Upper lobe of right lung (tissue), 1 donor: ENCODE results near the gene TMEM209. TPM values are rescaled to one million over a fixed set of nuclear protein-coding genes. Genes with fewer than 3 reads are reported as not detected.
A peak's percentile ranks its signal among the peaks of the same experiment; 100 is the strongest.

Experiments used
- ATAC-seq: fragments of 200-7000 bp; cut with Tn5 transposase; one replicate; pipeline ENCODE4 v1.9.1; 2020; ENCODE audit warnings: mild to moderate bottlenecking, moderate library complexity
- DNase-seq: peaks from one replicate; pipeline ENCODE4 v3.0.0-alpha.2; 2020
- H3K27ac ChIP-seq: fragments of 200-600 bp; one replicate; pipeline ENCODE4 v1.8.0; 2022
- H3K27me3 ChIP-seq: fragments of 200-600 bp; one replicate; pipeline ENCODE4 v1.8.0; 2022; ENCODE audit warnings: mild to moderate bottlenecking
- H3K36me3 ChIP-seq: fragments of 200-600 bp; one replicate; pipeline ENCODE4 v1.8.0; 2022
- H3K4me1 ChIP-seq: fragments of 200-600 bp; one replicate; pipeline ENCODE4 v1.8.0; 2022
- H3K4me3 ChIP-seq: fragments of 200-600 bp; one replicate; pipeline ENCODE4 v1.8.0; 2022; ENCODE audit warnings: mild to moderate bottlenecking
- H3K9me3 ChIP-seq: fragments of 200-600 bp; one replicate; pipeline ENCODE4 v1.8.0; 2022
- intact Hi-C: fragments of 100-400 bp; cut with DNase I; formaldehyde crosslinking; loops from one replicate; pipeline ENCODE4 v1.11.0; 2022
- total RNA-seq: library from RNA; stranded (reverse); fragmentation: NEBNext Ultra II Directional; extraction: Animal tissue kit (Norgen Biotek cat#: 25700); gene quantifications from one replicate; pipeline ENCODE4 v1.2.1, GENCODE V29; 2021
- TF ChIP-seq, protein P1 (sequence below): fragments of 200-600 bp; IDR thresholded peaks from one replicate; pipeline ENCODE4 v1.8.0; 2022; ENCODE audit warnings: antibody characterized with exemption
- donor health status: DM: no; HTN: yes; CAD: no; lungs with severe emphysema.

Gene TMEM209
- total RNA-seq, 1 donor from 2014 or later, result 18.3 TPM

DNA sequence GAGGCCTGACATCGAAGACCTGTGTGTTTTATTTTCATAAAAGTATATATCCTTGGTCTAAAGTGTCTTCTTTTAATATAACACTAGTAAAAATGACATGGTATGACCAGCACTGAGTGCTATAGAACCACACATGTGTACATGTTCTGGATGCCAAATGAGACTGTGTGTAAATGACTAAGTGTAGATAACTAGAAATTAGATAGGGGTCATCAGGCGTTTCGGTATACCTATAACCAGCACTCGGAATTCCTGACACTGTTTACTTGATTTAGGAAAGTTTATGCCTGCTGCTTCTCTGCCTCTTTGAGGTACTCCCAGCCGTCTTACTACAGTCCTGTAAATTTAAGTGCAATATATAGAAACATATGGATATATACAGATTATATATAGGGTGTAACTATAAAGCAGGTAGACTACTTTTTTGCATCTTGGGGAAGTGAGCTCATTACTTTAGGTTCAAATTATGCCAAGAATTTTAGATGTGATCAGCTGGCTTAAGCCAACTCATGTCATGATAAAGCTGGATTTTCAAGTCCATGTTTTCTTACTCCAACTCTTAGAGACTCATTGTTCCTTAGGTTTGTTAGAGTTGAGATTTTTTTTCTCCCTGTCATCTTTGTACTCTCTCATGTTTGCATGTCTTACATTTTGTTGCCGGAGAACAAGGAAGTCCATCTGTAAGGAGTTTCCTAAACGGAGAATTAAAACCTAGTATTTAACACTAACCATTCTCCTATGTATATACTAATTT lies 72.0 kb downstream of the TMEM209 start:
- Histone ChIP-seq H3K4me3 (no peak overlapping the region), H3K27me3 (no peaks in the 10 kb centered on the region), H3K27ac (no peak overlapping the region), H3K36me3 (peaks cover 64% of the 10 kb centered on the region), H3K4me1 (peaks cover 3% of the 10 kb centered on the region), H3K9me3 (no peaks in the 10 kb centered on the region)
- ATAC-seq, result no peak
- intact Hi-C loops, result no loop called here
- DNase-seq, result no peak
- TF ChIP-seq, protein P1, sequence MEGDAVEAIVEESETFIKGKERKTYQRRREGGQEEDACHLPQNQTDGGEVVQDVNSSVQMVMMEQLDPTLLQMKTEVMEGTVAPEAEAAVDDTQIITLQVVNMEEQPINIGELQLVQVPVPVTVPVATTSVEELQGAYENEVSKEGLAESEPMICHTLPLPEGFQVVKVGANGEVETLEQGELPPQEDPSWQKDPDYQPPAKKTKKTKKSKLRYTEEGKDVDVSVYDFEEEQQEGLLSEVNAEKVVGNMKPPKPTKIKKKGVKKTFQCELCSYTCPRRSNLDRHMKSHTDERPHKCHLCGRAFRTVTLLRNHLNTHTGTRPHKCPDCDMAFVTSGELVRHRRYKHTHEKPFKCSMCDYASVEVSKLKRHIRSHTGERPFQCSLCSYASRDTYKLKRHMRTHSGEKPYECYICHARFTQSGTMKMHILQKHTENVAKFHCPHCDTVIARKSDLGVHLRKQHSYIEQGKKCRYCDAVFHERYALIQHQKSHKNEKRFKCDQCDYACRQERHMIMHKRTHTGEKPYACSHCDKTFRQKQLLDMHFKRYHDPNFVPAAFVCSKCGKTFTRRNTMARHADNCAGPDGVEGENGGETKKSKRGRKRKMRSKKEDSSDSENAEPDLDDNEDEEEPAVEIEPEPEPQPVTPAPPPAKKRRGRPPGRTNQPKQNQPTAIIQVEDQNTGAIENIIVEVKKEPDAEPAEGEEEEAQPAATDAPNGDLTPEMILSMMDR, result no peak

DNA sequence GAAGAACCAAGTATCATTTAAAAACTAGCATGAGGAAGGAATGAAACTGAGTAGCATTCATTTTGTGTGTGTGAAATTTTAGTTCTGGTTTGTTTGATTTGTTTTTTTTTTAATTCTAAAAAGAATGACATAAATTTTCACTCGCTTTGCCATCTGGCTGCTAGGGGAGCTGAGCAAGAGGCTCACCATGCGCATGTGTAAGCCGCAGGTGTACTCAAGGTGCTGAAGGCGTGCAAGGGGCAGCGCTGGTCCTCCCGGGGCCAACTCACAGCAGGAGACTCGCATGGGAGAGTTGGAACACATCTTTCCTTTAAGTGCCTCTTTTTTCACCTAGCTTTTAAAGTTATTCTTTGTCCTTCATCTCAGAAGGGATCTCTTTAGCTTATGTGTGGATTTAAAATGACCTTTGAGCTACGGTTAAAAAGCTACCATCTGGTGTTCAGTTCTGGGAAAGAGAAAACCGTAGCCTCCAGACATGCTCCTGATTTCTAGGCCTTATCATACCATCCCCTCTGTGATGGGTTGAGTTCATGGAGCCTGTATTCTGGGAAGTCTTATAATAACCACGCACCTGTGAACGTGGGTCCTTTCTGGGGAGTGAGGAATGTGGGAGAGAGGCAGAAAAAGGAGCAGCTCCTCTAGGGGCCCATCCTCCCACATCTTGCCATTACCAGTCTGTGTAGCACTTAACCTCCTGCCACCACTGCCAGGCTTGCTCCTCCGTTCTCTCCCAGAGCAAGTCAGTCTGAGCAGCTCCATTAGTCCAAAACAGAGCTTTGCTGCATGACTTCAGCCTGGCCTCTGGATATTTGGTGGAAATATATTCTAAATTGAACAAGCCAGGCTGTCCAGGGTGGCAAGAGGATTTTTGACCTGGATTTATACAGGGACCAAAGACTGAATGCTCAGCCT lies 73.0 kb downstream of the TMEM209 start:
- intact Hi-C loops, result no loop called here
- Histone ChIP-seq H3K27ac (no peak overlapping the region), H3K4me1 (peaks cover 12% of the 10 kb centered on the region), H3K36me3 (peaks cover 64% of the 10 kb centered on the region), H3K27me3 (no peaks in the 10 kb centered on the region), H3K4me3 (no peak overlapping the region), H3K9me3 (no peaks in the 10 kb centered on the region)
- no peak for ATAC-seq
- TF ChIP-seq, protein P1, result no peak
- no peak for DNase-seq

DNA sequence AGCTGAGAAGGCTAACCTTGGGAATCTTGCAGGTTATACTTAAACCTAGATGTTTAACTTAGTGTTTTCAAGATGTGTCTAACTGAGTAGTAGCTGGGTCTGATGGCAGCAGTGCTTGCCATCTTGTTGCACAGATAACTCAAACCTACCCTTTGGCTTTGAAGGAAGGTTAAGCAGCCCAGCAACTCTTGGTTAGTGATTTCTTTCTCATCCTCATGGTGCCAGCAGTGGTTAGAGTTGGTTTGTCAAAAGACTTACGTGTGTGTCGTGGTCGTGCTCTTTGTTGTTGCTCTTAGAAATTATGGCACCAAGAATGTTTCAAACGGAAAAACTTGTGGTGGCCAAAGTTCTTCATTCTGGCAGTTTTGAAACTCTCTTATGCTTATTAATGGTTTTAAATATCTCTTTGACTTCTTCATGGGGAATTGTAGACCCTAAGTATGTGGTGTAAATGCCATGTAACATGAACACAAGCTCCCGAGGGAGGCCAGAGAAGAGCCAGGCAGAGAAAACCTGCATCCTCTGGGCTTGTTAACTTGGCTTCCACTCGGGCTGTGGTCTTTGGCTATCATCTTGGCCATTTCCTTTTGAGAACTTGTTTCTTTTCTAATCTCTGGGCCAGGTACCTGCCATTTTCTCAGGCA lies 73.9 kb downstream of the TMEM209 start:
- ATAC-seq, result no peak
- Histone ChIP-seq H3K9me3 (no peaks in the 10 kb centered on the region), H3K4me1 (peaks cover 12% of the 10 kb centered on the region), H3K27me3 (no peaks in the 10 kb centered on the region), H3K36me3 (peaks cover 66% of the 10 kb centered on the region), H3K4me3 (no peak overlapping the region), H3K27ac (no peak overlapping the region)
- TF ChIP-seq, protein P1, result no peak
- intact Hi-C loops, result no loop called here
- no peak for DNase-seq

DNA sequence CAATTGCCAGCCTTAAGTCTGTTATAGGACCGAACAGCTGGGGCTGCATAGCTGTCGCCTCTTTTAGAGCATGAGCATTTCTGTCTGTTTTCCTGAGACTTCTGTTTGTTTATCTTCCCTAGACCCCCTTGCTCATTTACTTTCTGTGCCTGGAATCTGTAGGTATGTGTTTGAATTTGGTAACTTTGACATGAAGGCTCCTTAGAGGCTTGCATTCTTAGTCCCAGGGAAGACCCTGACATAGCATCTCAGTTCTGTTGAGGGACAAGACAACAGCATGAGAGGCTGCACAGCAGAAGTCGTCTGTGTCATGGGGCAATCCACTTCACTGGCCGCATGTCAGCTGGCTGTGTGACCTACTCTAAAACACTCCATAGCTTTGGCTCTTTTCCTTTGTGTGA lies 76.2 kb downstream of the TMEM209 start:
- no peaks in the 10 kb centered on the region for H3K27me3 ChIP-seq
- H3K4me3 ChIP-seq, result no peak overlapping the region
- H3K27ac ChIP-seq, result no peak overlapping the region
- H3K36me3 ChIP-seq, result peaks cover 77% of the 10 kb centered on the region
- ATAC-seq (no peak), DNase-seq (no peak)
- intact Hi-C loops, result no loop called here
- TF ChIP-seq, protein P1, result no peak
- H3K9me3 ChIP-seq, result no peaks in the 10 kb centered on the region
- H3K4me1 ChIP-seq, result peaks cover 12% of the 10 kb centered on the region

DNA sequence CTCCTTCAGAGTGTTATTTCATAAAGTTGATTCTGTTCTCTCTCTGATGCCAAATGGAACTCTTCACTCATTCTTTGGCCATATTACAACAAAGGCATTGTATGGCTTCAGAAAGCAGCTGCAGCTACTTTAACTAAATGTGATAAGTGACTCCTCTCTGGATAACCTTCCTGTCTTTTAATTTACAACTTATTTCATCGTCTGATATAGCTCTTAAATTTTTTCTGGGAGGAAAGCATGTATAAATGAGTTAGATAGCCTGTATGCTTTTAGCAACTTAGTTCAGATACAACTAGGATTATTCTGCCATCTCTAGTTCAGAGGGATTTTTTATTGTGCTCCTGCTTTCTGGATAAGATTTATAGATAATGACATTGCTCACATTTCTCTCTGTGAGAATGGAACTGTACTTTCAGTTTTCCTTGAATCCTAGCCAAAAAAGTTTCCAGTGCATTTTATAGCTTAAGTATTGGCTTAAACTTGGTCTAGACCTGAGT lies 77.3 kb downstream of the TMEM209 start:
- intact Hi-C loops, result no loop called here
- Histone ChIP-seq H3K4me3 (no peak overlapping the region), H3K4me1 (peaks cover 12% of the 10 kb centered on the region), H3K27me3 (no peaks in the 10 kb centered on the region), H3K36me3 (peaks cover 83% of the 10 kb centered on the region), H3K27ac (peak overlapping the region; percentile 31), H3K9me3 (no peaks in the 10 kb centered on the region)
- TF ChIP-seq, protein P1, result no peak
- no peak for DNase-seq
- ATAC-seq, result no peak
